Nephron (organoid): ENCODE measurements around the gene DST.

Experiments used
- H3K27ac Mint-ChIP-seq, 3 experiments: 2 replicates each; pipeline ENCODE4 v1.8.0; 2020; ENCODE audit warnings: mixed read lengths in 3 of 3, mild to moderate bottlenecking in 2 of 3, moderate library complexity in 1 of 3
- H3K27me3 Mint-ChIP-seq: 2 replicates; pipeline ENCODE4 v1.8.0; 2021; ENCODE audit warnings: low read depth, mild to moderate bottlenecking, moderate library complexity, mixed read lengths
- H3K36me3 Mint-ChIP-seq: 2 replicates; pipeline ENCODE4 v1.8.0; 2020; ENCODE audit warnings: low read depth, mixed read lengths
- H3K4me1 Mint-ChIP-seq: 2 replicates; pipeline ENCODE4 v1.8.0; 2020; ENCODE audit warnings: mixed read lengths
- H3K4me3 Mint-ChIP-seq, 3 experiments: 2 replicates each; pipeline ENCODE4 v1.8.0; 2020; ENCODE audit warnings: mild to moderate bottlenecking in 3 of 3, mixed read lengths in 3 of 3, moderate library complexity in 2 of 3
- H3K9me3 Mint-ChIP-seq: 2 replicates; pipeline ENCODE4 v1.8.0; 2020; ENCODE audit warnings: mixed read lengths
- CTCF ChIP-seq, 3 experiments: fragments of 200-600 bp; sonication (generic); IDR thresholded peaks; one replicate each; pipeline ENCODE4 v1.5.0; 2021; ENCODE audit warnings: antibody characterized with exemption in 3 of 3; ENCODE audit not compliant: unreplicated experiment in 3 of 3

The DST gene

GRCh38 chr6:56456785-56457184 is 185.9 kb downstream of the DST start:
- H3K4me1 Mint-ChIP-seq, result peaks cover under 1% of the 10 kb centered on the region
- H3K9me3 Mint-ChIP-seq, result no peaks in the 10 kb centered on the region
- H3K4me3 Mint-ChIP-seq, result no peak overlapping the region
- H3K36me3 Mint-ChIP-seq, result peaks cover 52% of the 10 kb centered on the region
- TF ChIP-seq CTCF (IDR thresholded peaks at IDR 0.05; ENCODE audit: unreplicated experiment in 3 of 3), result no peak
- H3K27me3 Mint-ChIP-seq, result no peaks in the 10 kb centered on the region
- H3K27ac Mint-ChIP-seq, result peak overlapping the region in 1 of 3 experiments; percentile 61

- H3K9me3 Mint-ChIP-seq, result no peaks in the 10 kb centered on the region
- peaks cover 41% of the 10 kb centered on the region for H3K4me1 Mint-ChIP-seq
- peak overlapping the region in 1 of 3 experiments; percentile 17 for H3K4me3 Mint-ChIP-seq
- peak overlapping the region; percentile 38 to 97 (median 74) for H3K27ac Mint-ChIP-seq
- H3K27me3 Mint-ChIP-seq, result no peaks in the 10 kb centered on the region
- peaks cover 14% of the 10 kb centered on the region for H3K36me3 Mint-ChIP-seq
- TF ChIP-seq CTCF (IDR thresholded peaks at IDR 0.05; ENCODE audit: unreplicated experiment in 3 of 3), result no peak
These were observed 191.6 kb downstream of the DST start for GRCh38 chr6:56450882-56451739.

GRCh38 chr6:56450376-56450775 is 192.3 kb downstream of the DST start:
- no peaks in the 10 kb centered on the region for H3K27me3 Mint-ChIP-seq

GRCh38 chr6:56448046-56448445 is 194.6 kb downstream of the DST start:
- H3K27me3 Mint-ChIP-seq, result no peaks in the 10 kb centered on the region
- no peaks in the 10 kb centered on the region for H3K9me3 Mint-ChIP-seq
- H3K4me3 Mint-ChIP-seq, result no peak overlapping the region

More at GRCh38 chr6:56450376-56450775, 192.3 kb downstream of the DST start:
- TF ChIP-seq CTCF (IDR thresholded peaks at IDR 0.05; ENCODE audit: unreplicated experiment in 3 of 3), result no peak
- no peaks in the 10 kb centered on the region for H3K9me3 Mint-ChIP-seq
- H3K27ac Mint-ChIP-seq, result peak overlapping the region in 2 of 3 experiments; percentile 74 to 97
- no peak overlapping the region for H3K4me3 Mint-ChIP-seq
- peaks cover 13% of the 10 kb centered on the region for H3K36me3 Mint-ChIP-seq
- peaks cover 47% of the 10 kb centered on the region for H3K4me1 Mint-ChIP-seq

GRCh38 chr6:56445818-56446217 is 196.9 kb downstream of the DST start:
- Mint-ChIP-seq H3K4me3 (peak overlapping the region in 1 of 3 experiments; percentile 28), H3K9me3 (no peaks in the 10 kb centered on the region), H3K27ac (peak overlapping the region; percentile 47 to 91 (median 60))

More at GRCh38 chr6:56448046-56448445, 194.6 kb downstream of the DST start:
- Mint-ChIP-seq H3K27ac (peak overlapping the region in 2 of 3 experiments; percentile 74 to 97), H3K4me1 (peaks cover 53% of the 10 kb centered on the region), H3K36me3 (peaks cover 2% of the 10 kb centered on the region)
- no peak for TF ChIP-seq CTCF (IDR thresholded peaks at IDR 0.05; ENCODE audit: unreplicated experiment in 3 of 3)

More at GRCh38 chr6:56445818-56446217, 196.9 kb downstream of the DST start:
- Mint-ChIP-seq H3K27me3 (no peaks in the 10 kb centered on the region), H3K36me3 (no peaks in the 10 kb centered on the region), H3K4me1 (peaks cover 42% of the 10 kb centered on the region)
- TF ChIP-seq CTCF (IDR thresholded peaks at IDR 0.05; ENCODE audit: unreplicated experiment in 3 of 3), result no peak
